Tibial nerve (tissue), 4 donors: ENCODE measurements around the gene PTRH1.

Source experiments
- CTCF ChIP-seq, 5 experiments: fragments of 200-600 bp in 3 of 5; fragments of 450-650 bp in 2 of 5; sonication (generic) in 3 of 5; IDR thresholded peaks; one replicate each; pipeline ENCODE4 v1.5.1; 2016 to 2019; ENCODE audit warnings: antibody characterized with exemption in 5 of 5, mild to moderate bottlenecking in 3 of 5, moderate library complexity in 2 of 5
- EP300 ChIP-seq, 2 donors: sonication (generic); formaldehyde crosslinking; IDR thresholded peaks; one replicate each; pipeline ENCODE4 v1.6.1; 2017; ENCODE audit warnings: antibody characterized with exemption in 2 of 2, mild to moderate bottlenecking in 1 of 2
- POLR2A ChIP-seq, 2 donors: fragments of 450-650 bp; IDR thresholded peaks; one replicate each; pipeline ENCODE4 v1.6.1; 2017; ENCODE audit warnings: antibody characterized with exemption in 2 of 2, mild to moderate bottlenecking in 2 of 2, moderate library complexity in 2 of 2

- TF ChIP-seq CTCF (IDR thresholded peaks at IDR 0.05) (no peak), POLR2A (IDR thresholded peaks at IDR 0.05) (no peak), EP300 (IDR thresholded peaks at IDR 0.05) (no peak)
These were observed 14.7 kb downstream of the PTRH1 start for GRCh38 chr9:127700594-127701255.
